22Rv1 (cell line): ENCODE measurements around the gene MTPN.

ENCODE experiments used
- ZFX ChIP-seq: fragments of 450-650 bp; IDR thresholded peaks from 2 replicates; pipeline ENCODE4 v1.6.1; 2017; ENCODE audit warnings: antibody characterized with exemption, borderline replicate concordance
- TF ChIP-seq, protein P1 (sequence below): fragments of 450-650 bp; IDR thresholded peaks from 2 replicates; pipeline ENCODE4 v1.5.1; 2017; ENCODE audit warnings: mild to moderate bottlenecking

DNA sequence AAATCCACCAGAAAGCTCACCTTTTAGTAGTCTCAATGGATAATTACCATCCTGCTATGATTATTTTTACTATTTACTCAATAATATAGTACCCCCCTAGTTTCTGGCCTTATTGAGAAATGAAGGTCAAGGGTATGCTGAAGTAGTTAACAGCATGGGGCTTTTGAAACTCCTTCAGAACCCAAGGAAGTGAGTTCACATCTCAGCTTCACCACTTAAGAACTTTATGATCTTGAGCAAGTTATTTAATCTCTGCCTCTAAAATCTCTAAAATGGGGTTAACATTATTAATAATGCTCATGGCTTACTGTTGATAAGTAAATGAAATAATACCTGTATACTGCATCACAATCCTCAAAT lies 5.8 kb downstream of the MTPN start:
- TF ChIP-seq, protein P1, sequence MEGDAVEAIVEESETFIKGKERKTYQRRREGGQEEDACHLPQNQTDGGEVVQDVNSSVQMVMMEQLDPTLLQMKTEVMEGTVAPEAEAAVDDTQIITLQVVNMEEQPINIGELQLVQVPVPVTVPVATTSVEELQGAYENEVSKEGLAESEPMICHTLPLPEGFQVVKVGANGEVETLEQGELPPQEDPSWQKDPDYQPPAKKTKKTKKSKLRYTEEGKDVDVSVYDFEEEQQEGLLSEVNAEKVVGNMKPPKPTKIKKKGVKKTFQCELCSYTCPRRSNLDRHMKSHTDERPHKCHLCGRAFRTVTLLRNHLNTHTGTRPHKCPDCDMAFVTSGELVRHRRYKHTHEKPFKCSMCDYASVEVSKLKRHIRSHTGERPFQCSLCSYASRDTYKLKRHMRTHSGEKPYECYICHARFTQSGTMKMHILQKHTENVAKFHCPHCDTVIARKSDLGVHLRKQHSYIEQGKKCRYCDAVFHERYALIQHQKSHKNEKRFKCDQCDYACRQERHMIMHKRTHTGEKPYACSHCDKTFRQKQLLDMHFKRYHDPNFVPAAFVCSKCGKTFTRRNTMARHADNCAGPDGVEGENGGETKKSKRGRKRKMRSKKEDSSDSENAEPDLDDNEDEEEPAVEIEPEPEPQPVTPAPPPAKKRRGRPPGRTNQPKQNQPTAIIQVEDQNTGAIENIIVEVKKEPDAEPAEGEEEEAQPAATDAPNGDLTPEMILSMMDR: no peak
- no peak for TF ChIP-seq ZFX
